Thymus (tissue), 11 donors: ENCODE data around the gene KY. TPM values are rescaled to one million over a fixed set of nuclear protein-coding genes. Genes with fewer than 3 reads are reported as not detected.

Source experiments
- DNase-seq, 9 donors: peaks; one replicate each; pipeline ENCODE4 v3.0.0-alpha.2; 2013; ENCODE audit warnings: low spot score in 9 of 9, low read depth in 6 of 9, missing footprints in 1 of 9
- H3K27ac ChIP-seq, 2 donors: one replicate each; pipeline ENCODE4 v1.5.1; 2013; ENCODE audit warnings: control low read depth in 1 of 2, low read depth in 1 of 2, low read length in 1 of 2, mild to moderate bottlenecking in 1 of 2, moderate library complexity in 1 of 2
- H3K27me3 ChIP-seq, 2 donors: one replicate each; pipeline ENCODE4 v1.5.1; 2013; ENCODE audit warnings: low read length in 1 of 2; ENCODE audit not compliant: control insufficient read depth in 2 of 2, insufficient read depth in 1 of 2
- H3K36me3 ChIP-seq, 2 donors: one replicate each; pipeline ENCODE4 v1.5.1; 2013; ENCODE audit warnings: low read length in 1 of 2, mild to moderate bottlenecking in 1 of 2, moderate library complexity in 1 of 2; ENCODE audit not compliant: control insufficient read depth in 2 of 2, insufficient read depth in 2 of 2
- H3K4me1 ChIP-seq, 2 donors: one replicate each; pipeline ENCODE4 v1.5.1; 2013; ENCODE audit warnings: low read length in 2 of 2; ENCODE audit not compliant: control insufficient read depth in 2 of 2, insufficient read depth in 2 of 2
- H3K4me3 ChIP-seq, 2 donors: one replicate each; pipeline ENCODE4 v1.5.1; 2013; ENCODE audit warnings: low read length in 2 of 2, control low read depth in 1 of 2, mild to moderate bottlenecking in 1 of 2
- H3K9me3 ChIP-seq, 2 donors: one replicate each; pipeline ENCODE4 v1.5.1; 2013; ENCODE audit warnings: low read length in 1 of 2, mild to moderate bottlenecking in 1 of 2; ENCODE audit not compliant: control insufficient read depth in 2 of 2, insufficient read depth in 1 of 2
- WGBS: extraction: QIAGEN DNeasy Blood & Tissue Kit; methylation state at CpG from one replicate; pipeline ENCODE4 v1.1.7; 2013; 5-methylcytosine and 5-hydroxymethylcytosine counted together
- polyA plus RNA-seq: library from polyadenylated mRNA; stranded (reverse); fragments of 200-250 nt; gene quantifications from one replicate; pipeline ENCODE4 v1.2.3, GENCODE V29; 2013
- total RNA-seq: library from RNA; stranded (reverse); fragments of 120-200 nt; gene quantifications from one replicate; pipeline ENCODE4 v1.2.4, GENCODE V29; 2013
- donor health status: healthy.

KY gene
- total and polyA plus RNA-seq, 2 donors = 0.14 to 1.0 TPM

GRCh38 chr3:134625462-134625861, 25.4 kb downstream of the KY start:
- no peaks in the 10 kb centered on the region for H3K9me3 ChIP-seq

DNA sequence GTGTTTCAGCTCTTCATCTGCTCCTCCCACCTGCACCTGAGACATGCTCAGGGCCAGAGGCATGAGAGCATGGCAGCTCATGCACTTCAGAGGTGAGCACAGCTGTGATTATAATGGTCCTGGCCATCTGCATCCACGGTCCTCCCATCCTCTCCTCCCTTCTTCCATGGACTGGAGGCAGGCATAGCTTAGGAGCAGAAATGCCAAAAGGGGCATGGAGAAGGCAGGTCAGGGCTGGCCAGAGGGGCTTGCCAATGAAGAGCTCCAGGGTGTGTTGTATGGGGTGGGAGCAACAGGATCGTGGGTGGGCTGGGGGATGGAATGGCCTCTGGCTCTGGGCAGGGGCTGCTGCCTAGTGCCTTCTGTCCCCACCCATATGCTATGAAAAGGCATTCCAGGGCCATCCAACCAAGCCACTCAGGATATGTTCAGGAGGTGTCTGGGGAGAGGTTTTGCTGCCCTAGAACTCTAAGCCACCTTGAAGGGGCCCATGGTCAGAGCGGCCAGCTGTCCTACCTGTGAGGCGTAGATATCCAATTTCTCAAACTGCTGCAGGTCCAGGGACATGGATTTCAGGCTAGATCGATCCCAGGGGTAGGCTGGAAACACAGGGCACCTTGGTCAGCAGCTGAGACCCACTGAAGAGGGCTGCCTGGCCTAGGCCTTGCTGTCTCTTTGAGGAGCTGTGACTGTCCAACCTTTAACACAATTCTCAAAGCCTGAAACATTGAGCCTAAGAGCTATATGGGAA, 26.1 kb downstream of the KY start:
- Histone ChIP-seq H3K4me1 (no peaks in the 10 kb centered on the region), H3K36me3 (no peaks in the 10 kb centered on the region), H3K27me3 (no peaks in the 10 kb centered on the region), H3K27ac (no peak overlapping the region), H3K9me3 (no peaks in the 10 kb centered on the region), H3K4me3 (no peak overlapping the region)
- DNase-seq = no peak
- WGBS = 90% methylated on average over 5 of the region's 5 CpGs

More at GRCh38 chr3:134625462-134625861, 25.4 kb downstream of the KY start:
- Histone ChIP-seq H3K27me3 (no peaks in the 10 kb centered on the region), H3K4me1 (no peaks in the 10 kb centered on the region), H3K27ac (no peak overlapping the region), H3K4me3 (no peak overlapping the region), H3K36me3 (no peaks in the 10 kb centered on the region)
- 90% methylated on average over 8 of the region's 8 CpGs for whole genome bisulfite sequencing
- no peak for DNase-seq

DNA sequence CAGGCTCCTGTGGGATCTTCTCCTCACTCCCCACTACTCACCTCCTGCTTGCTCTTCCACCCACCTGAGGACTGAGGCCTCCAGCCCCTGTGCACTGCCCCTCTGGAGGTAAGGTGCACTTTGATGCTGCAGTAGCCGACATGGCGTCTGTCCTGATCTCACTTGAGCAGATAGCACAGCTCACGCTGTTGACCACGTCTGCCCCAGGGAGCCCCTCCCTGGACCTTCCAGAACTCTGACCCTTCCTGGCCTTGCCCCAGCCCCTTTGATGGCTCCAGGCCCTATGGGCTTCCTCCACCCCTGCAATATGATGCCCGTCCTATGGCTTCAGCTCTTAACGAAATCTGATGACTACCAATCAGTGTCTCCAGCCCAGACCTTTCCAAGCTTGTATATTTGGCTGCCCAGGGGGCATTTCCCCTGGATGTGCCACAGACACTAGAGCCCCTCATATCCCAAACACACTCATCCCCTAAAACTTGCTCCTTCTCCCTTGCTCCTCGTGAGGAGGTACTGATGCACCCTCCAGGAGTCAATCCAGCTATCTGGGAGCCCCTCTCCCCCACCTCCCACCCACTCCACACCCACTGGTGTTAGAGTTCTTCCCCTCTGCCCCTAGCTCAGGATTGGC, 27.1 kb downstream of the KY start:
- DNase-seq = no peak
- no peaks in the 10 kb centered on the region for H3K4me1 ChIP-seq
- no peak overlapping the region for H3K27ac ChIP-seq
- no peak overlapping the region for H3K4me3 ChIP-seq
- no peaks in the 10 kb centered on the region for H3K27me3 ChIP-seq
- WGBS = 97% methylated on average over 7 of the region's 7 CpGs
- no peaks in the 10 kb centered on the region for H3K36me3 ChIP-seq
- H3K9me3 ChIP-seq = no peaks in the 10 kb centered on the region

DNA sequence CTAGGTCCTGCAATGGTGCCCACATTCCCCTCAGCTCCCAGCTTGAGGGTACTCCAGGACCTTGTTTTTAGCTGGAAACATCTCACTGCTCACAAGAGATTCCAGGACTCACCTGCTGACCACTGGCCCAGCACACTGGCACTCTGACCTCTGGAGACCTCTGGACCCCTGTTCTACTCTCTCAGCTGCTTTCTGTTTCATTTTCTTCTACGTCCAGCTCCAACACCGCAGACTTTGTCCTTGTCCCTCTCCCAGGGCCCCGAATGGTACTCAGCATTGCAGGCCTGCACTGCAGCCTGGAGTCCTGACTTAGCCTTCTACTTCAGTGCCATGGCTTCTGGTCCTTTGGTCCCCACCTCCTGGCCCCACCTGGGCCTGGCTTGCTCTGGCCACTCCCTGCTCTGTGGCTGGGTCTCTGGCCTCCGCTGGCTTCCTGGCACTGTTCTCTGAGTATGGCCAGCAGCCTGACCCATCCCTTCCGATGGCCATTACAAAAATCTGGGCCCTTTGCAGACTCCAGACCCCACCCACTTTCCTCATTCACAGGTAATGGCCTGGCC, 27.9 kb downstream of the KY start:
- WGBS = 90% methylated on average over 5 of the region's 5 CpGs
- Histone ChIP-seq H3K4me1 (no peaks in the 10 kb centered on the region), H3K9me3 (no peaks in the 10 kb centered on the region), H3K27me3 (no peaks in the 10 kb centered on the region), H3K36me3 (no peaks in the 10 kb centered on the region), H3K27ac (no peak overlapping the region), H3K4me3 (no peak overlapping the region)
- DNase-seq = no peak

DNA sequence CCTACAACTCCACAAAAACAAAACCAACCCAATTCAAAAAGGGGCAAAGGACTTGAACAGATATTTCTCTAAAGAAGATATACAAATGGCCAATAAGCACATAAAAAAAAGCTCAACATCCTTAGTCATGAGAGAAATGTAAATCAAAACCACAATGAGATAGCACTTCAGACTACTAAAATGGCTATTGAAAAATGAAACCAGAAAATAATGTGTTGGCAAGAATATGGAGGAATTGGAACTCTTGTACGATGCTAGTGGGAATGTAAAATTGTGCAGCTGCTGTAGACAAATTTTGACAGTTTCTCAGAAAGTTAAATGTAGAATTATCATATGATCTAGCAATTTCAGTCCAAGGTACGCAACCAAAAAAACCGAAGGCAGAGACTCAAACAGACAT, 29.0 kb downstream of the KY start:
- Histone ChIP-seq H3K4me1 (no peaks in the 10 kb centered on the region), H3K27me3 (no peaks in the 10 kb centered on the region), H3K27ac (no peak overlapping the region), H3K9me3 (no peaks in the 10 kb centered on the region), H3K36me3 (no peaks in the 10 kb centered on the region), H3K4me3 (no peak overlapping the region)
- WGBS = 52% methylated on average over 3 of the region's 3 CpGs
- no peak for DNase-seq

GRCh38 chr3:134620476-134621115, 30.2 kb downstream of the KY start:
- no peak for DNase-seq
- Histone ChIP-seq H3K4me1 (no peaks in the 10 kb centered on the region), H3K27me3 (no peaks in the 10 kb centered on the region), H3K9me3 (no peaks in the 10 kb centered on the region), H3K36me3 (no peaks in the 10 kb centered on the region), H3K27ac (no peak overlapping the region), H3K4me3 (no peak overlapping the region)
- 96% methylated on average over 5 of the region's 5 CpGs for WGBS

DNA sequence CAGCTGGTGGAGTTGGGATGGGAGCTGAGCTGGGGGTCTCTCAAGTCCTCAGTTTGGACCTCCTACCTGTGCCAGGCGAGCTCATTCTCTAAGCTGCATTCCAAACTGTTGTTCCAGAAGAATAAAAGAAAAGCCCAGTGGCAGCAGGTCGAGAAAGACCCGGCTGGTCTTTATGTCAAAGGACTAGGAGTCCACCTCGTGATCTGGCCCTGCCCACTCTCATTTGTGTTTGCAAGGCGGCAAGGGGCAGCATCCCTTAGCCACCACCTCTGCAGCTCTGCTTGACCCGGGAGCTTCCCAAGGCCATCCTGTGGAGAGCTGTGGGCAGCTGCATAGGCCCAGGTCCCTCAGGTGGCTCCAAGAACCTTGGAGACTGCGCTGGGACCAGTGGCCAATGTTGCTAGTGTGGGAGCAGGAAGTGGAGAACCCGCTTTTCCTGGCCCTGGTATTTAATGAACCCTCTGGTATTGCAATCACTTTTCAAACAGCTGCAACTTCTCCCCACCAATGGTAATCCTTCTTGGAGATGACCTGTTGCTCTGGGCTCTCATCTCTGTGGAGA, 30.9 kb downstream of the KY start:
- H3K4me3 ChIP-seq = no peak overlapping the region
- no peaks in the 10 kb centered on the region for H3K4me1 ChIP-seq
- 97% methylated on average over 8 of the region's 8 CpGs for WGBS
- H3K36me3 ChIP-seq = no peaks in the 10 kb centered on the region
- no peaks in the 10 kb centered on the region for H3K27me3 ChIP-seq
- H3K9me3 ChIP-seq = no peaks in the 10 kb centered on the region
- no peak for DNase-seq
- H3K27ac ChIP-seq = no peak overlapping the region

DNA sequence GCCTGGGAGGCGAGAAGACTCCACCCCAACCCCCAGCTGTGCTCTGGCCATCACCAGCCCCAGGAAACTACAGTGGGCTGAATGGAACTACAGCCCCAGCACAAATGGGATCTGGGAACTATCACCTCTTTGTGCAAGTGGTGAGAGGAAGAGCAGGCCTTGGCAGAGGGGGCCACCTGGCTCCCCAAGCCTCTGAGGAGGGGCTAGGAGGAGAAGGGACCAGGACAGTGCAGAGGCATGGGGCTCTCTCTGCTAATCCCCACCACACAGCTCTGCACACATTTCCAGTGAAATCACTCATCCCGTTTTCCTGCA, 31.6 kb downstream of the KY start:
- H3K9me3 ChIP-seq = no peaks in the 10 kb centered on the region
- H3K4me1 ChIP-seq = no peaks in the 10 kb centered on the region
- no peaks in the 10 kb centered on the region for H3K36me3 ChIP-seq
- DNase-seq = no peak
- H3K27ac ChIP-seq = no peak overlapping the region
- 95% methylated on average over 2 of the region's 2 CpGs for WGBS
- H3K27me3 ChIP-seq = no peaks in the 10 kb centered on the region
- H3K4me3 ChIP-seq = no peak overlapping the region
